SIG-M5 treated with dmso at 0.1 percent for 504 hours (cell line): ENCODE results near the gene FNDC8.
"Not testable (repeated sequence)": the region's sequence is repeated elsewhere in the genome, so short reads cannot be mapped to it uniquely, and the experiment has no call there.

Experiments used
- DNase-seq: peaks from one replicate; lab custom pipeline; 2025; ENCODE audit not compliant: unreplicated experiment; lab: John Stamatoyannopoulos, UW

The FNDC8 gene

DNA sequence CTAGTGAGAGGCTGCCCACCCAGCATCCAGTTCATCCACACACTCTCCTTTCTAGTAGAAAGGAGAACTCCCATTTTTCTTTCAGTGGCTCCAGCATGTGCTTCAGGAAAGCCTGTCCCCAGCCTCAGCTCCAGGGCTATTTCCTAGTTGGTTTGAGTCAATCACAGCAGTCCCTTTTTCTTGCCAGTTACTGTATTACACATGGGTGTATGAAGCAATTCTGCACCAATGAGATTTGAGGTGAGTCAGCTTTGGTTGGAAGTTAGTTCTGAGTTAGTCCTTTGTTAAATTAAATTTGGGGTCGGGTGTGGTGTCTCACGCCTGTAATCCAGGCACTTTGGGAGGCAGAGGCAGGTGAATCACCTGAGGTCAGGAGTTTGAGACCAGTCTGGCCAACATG lies 26.5 kb upstream of the FNDC8 start:
- DNase-seq = peak; percentile 51

- DNase-seq = no peak
These were observed 25.7 kb upstream of the FNDC8 start for GRCh38 chr17:35095741-35096140.

DNA sequence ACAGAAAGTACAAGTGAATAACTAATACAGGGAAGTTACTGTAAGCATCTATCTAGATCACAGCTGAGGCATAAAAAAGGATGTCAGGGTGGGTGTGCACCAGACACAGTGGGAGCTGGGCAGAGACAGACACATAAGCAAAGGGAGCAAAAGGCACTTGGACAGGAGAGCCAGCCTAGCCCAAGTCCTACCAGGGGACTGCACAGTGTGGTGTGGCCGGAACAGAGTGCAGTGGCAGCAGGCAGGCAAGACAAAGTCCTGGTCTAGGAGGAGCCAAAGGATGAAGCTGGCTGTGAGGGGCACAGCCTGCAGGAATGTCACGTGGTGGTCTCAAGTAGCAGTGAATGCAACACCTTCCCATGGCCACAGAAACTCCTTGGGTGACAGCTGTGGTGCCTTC lies 23.6 kb upstream of the FNDC8 start:
- DNase-seq = no peak

- DNase-seq = no peak
These were observed 21.5 kb upstream of the FNDC8 start for GRCh38 chr17:35099908-35100307.

GRCh38 chr17:35101036-35101435 lies 20.4 kb upstream of the FNDC8 start:
- no peak for DNase-seq

DNA sequence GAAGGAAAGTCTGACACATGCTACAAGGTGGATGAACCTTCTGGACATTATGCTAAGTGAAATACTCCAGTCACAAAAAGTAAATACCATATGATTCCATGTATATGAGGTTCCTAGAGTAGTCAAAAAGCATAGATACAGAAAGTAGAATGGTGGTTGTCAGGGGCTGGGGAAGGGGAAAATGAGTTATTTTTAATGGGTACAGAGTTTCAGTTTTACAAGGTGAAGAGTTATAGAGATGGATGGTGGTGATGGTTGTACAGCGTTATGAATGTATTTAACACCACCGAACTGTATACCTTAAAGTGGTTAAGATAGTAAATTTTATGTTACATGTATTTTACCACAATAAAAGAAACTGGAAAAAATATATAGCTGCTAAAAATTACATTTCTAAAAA lies 19.7 kb upstream of the FNDC8 start:
- no peak for DNase-seq

DNA sequence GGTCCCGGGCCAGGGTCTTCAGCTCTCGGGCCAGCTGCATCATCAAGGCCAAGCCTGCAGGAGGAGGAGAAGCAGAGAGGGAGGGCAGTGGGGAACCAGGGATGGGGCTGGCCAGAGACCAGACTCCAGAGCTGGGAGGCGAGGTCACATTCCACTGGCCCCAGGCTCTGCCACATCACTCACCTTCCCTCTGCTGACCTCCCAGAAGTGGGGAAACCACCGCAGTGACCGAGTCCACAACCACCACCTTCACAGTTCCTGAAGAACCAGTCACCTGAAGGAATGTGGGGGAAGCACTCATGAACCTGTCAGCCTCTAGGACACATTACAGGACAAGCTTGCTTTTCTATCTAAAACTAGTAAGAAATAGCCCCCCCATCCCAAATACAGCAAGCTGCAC lies 18.1 kb upstream of the FNDC8 start:
- no peak for DNase-seq

DNA sequence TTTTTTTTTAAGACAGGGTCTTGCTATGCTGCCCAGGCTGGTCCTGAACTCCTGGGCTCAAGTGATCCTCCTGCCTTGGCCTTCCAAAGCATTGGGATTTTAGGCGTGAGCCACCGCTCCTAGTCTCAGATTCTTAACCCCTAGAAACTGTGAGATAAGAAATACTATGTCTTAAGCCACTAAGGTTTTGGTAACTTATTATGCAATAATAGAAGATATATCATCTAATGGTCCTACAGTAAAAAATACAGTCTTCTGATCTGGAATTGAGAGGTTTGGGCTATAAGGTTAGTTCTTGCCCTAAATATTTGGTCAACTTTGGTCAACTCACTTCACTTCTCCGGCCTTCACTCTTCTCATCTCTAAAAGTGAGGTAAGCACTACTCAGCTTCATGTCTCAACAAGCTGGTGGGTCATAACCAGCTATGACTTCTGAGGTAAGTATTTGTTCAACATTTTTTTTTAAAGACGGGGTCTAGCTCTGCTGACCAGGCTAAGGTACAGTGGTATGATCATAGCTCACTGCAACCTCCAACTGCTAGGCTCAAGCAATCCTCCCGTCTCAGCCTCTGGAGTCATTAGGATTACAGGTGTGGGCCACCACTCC lies 16.5 kb upstream of the FNDC8 start:
- no peak for DNase-seq

DNA sequence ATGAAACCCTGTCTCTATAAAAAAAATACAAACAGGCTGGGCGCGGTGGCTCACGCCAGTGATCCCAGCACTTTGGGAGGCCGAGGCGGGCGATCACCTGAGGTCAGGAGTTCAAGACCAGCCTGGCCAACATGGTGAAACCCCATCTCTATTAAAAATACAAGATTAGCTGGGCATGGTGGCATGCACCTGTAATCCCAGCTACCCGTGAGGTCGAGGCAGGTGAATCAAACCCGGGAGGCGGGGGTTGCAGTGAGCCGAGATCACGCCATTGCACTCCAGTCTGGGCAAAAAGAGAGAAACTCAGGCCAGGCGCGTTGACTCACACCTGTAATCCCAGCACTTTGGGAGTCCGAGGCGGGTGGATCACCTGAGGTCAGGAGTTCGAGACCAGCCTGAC lies 10.6 kb upstream of the FNDC8 start:
- not testable (repeated sequence) for DNase-seq

GRCh38 chr17:35116845-35117244 lies 4.6 kb upstream of the FNDC8 start:
- DNase-seq = no peak

DNA sequence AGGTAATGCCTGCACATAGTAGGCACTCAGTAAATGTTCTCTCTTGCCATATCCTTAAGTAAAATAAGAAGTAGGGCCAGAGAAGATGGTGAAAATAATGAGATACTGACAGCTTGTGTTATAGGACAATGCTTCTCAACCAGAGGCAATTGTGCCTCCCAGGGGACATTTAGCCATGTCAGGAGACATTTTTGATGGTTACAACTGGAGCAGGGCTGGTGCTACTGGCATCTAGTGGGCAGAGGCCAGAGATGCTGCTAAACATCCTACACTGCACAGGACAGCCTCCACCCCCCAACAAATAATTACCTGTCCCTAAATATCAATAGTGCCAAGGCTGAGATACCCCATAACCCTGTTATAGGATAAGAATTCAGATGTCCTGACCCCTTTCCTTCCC lies 3.4 kb upstream of the FNDC8 start:
- peak; percentile 41 for DNase-seq

GRCh38 chr17:35119370-35120165 lies 1.8 kb upstream of the FNDC8 start, which contains the start of gene RAD51D:
TSS of gene RAD51D (minus strand) at chr17:35119860. CDS start at chr17:35119613, 247 bp downstream.
- DNase-seq = peak; percentile 65

DNA sequence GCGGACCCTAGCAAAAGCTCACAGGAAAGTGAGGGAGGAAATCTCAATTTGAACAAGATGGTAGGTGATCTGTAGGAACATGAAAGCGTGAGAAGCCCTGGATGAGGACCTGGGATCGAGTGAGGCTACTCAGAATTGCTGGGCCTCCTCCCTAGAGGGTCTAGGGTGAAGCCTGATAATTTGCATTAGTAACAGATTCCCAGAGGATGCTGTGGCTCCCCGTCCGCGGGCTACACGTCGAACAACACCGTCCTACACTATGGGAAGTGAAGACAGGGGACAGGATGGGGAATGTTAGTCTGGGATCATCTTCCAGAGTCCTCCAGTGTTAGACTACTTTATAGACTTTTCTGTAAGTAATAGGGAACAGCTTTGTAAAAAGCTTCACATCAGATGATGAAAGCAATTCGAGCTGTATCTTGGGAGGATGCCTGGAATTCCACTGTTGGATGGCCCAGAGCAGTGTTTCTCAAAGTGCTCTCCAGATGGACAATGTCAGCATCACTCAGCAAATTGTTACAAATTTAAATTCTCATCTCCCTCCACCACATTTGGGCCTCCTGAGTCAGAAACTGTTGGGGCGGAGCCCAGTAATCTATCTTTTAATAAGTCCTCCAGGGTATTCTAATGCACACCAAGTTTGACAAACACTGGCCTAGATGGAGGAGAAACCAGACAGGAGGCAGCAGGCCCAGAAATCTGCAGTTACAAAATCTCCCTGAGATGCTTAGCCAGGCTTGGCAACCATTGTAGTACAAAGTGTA lies 6.5 kb downstream of the FNDC8 start:
- no peak for DNase-seq

DNA sequence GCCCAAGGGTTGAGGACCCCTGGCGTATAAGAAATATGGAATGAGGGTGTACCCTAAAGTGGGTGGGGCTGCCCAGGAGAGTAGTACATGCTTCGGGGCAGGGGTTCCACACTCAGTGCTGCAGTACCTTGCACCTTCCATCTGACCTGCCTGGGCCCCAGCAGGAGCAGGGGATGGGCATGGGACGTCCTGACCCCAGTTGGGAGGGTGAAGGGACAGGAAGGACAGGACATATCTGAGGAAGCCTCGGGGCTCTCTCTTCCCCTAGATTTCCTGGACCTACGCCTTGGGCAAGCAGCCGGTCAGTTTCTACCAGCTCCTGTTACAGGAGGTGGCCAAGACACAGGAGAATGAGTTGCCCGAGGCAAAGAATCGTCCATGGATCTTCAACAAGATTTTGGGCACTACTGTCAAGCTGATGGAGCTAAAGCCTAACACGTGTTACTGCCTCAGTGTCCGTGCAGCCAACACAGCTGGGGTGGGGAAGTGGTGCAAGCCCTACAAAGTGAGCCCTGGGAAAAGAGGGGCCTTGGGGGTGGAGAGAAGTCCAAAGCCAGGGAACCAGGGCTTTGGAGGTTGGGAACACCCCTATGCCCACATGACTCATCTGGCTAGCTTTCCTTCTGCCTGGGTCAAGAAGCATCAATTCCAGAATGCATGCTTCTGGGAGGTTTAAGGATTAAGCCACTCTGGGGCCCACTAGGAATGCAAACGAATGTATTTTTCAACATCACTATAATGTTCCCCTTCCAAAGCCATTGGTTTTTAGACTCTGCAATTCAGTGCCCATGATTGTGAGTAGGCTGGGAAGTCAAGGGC lies 7.9 kb downstream of the FNDC8 start:
- no peak for DNase-seq

- no peak for DNase-seq
These were observed 8.5 kb downstream of the FNDC8 start for GRCh38 chr17:35129973-35130351.

DNA sequence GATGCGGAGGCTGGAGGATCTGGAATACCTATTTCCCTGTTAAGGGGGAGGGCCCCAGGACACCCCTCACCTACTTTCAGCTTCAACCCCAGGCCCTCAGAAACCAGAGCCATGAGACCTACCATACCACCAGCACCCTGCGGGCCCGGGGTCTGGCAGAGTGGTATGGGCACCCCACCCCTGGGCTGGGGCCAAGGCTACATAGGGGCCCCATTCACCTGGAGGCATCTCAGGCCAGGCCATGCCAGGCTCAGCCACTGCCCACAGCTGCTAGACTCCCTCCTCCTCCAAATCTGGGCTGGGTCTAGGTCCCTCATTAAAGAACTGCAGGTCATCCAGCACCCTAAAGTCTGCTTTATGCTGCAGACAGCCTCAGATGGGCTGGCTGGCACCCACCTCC lies 9.0 kb downstream of the FNDC8 start:
- no peak for DNase-seq

DNA sequence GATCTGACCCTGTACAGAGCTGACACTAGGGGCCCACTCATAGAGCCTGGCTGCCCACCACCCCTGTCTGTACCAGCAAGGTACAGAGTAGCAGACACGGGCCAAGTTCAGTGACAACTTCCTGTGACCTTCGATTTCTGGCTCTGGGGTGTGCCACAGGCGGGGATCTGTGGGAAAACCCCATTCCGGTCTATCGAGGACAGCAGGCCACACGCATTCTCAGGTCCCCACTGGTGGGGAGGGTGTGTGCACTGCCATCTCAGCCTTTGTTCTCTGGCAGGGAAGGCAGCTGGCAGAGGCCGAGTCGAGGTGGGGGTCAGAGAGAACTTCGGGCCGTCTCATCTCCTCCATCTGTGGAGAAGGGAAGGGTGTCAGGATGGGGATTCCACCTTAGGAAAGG lies 10.7 kb downstream of the FNDC8 start:
- DNase-seq = no peak

DNA sequence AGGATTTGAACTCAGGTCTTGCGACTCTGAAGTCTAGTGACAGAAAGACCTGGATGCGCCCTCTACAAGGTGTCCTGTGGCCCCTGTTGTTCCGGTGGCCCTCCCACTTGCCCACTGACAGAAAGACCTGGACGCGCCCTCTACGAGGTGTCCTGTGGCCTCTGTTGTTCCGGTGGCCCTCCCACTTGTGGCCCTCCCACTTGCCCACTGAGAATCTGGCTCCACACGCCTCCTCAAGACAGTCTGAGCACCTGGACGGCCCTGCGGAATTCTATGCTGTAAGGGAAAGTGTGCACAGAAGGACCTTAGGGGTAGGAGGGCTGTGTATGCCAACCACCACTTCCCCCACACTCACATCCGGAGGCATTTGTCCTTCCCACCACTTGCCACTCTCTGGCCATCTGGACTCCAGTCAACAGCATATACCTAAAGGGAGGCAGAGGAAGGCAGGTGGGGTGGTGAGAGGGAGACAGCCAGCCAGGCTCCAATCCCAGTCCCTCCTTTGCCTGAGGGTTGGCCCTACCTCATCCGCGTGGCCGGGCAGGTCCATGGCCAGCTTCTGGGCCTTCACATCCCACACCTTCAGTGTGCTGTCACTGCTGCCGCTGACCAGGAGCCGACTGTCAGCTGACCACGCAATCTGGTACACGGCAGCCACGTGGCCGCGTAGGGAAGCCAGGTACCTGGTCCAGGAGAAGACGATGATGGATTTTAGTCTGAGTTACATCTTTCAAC lies 11.6 kb downstream of the FNDC8 start:
- DNase-seq = no peak

GRCh38 chr17:35135322-35135721 lies 13.9 kb downstream of the FNDC8 start:
- no peak for DNase-seq

- DNase-seq = no peak
These were observed 16.8 kb downstream of the FNDC8 start for GRCh38 chr17:35138218-35138617.
